Keratinocyte (primary cell): ENCODE results near the gene CKAP2L. TPM values are rescaled to one million over a fixed set of nuclear protein-coding genes. Genes with fewer than 3 reads are reported as not detected.

Experiments
- DNase-seq: peaks from one replicate; pipeline ENCODE4 v3.0.0-alpha.2; 2011; ENCODE audit warnings: low read depth, missing footprints, low spot score
- FAIRE-seq: peaks from 2 replicates; lab custom pipeline; 2011; peaks lifted over from hg19 to GRCh38; lab: Jason Lieb, UNC
- H2AFZ ChIP-seq: 2 replicates; pipeline ENCODE4 v1.6.0; 2012; ENCODE audit warnings: low read length, control low read depth, inconsistent platforms; ENCODE audit not compliant: control insufficient read depth
- H3K27ac ChIP-seq: 2 replicates; pipeline ENCODE4 v1.5.1; 2011; ENCODE audit warnings: low read length; ENCODE audit not compliant: control insufficient read depth, insufficient read depth
- H3K27me3 ChIP-seq: 3 replicates; pipeline ENCODE4 v1.6.0; 2011; ENCODE audit warnings: low read length; ENCODE audit not compliant: control insufficient read depth, insufficient read depth; ENCODE audit errors: extremely low read depth
- H3K36me3 ChIP-seq, 2 experiments: 2 replicates in 1 of 2; 3 replicates in 1 of 2; pipeline ENCODE4 v1.5.1; 2011; ENCODE audit warnings: low read length in 2 of 2, mild to moderate bottlenecking in 1 of 2; ENCODE audit not compliant: control insufficient read depth in 2 of 2, insufficient read depth in 2 of 2; ENCODE audit errors: extremely low read depth in 1 of 2
- H3K4me1 ChIP-seq: 3 replicates; pipeline ENCODE4 v1.5.1; 2011; ENCODE audit warnings: low read length; ENCODE audit not compliant: control insufficient read depth, insufficient read depth; ENCODE audit errors: extremely low read depth
- H3K4me2 ChIP-seq: 3 replicates; pipeline ENCODE4 v1.6.0; 2011; ENCODE audit warnings: low read depth, low read length; ENCODE audit not compliant: control insufficient read depth, insufficient read depth; ENCODE audit errors: extremely low read depth
- H3K4me3 ChIP-seq, 3 experiments: fragments of 200-600 bp in 1 of 3; sonication (generic) in 1 of 3; 2 replicates in 2 of 3; 3 replicates in 1 of 3; pipeline ENCODE4 v1.5.1; 2011 to 2016; ENCODE audit warnings: low read length in 3 of 3, mild to moderate bottlenecking in 3 of 3, control low read depth in 2 of 3, inconsistent platforms in 1 of 3, low read depth in 1 of 3, mixed read lengths in 1 of 3, mixed run types in 1 of 3, moderate library complexity in 1 of 3; ENCODE audit not compliant: control insufficient read depth in 2 of 3, insufficient read depth in 2 of 3; ENCODE audit errors: extremely low read depth in 1 of 3
- H3K79me2 ChIP-seq: 2 replicates; pipeline ENCODE4 v1.6.0; 2012; ENCODE audit warnings: low read length; ENCODE audit not compliant: control insufficient read depth, insufficient read depth
- H3K9ac ChIP-seq: 3 replicates; pipeline ENCODE4 v1.6.0; 2011; ENCODE audit warnings: low read length; ENCODE audit not compliant: control insufficient read depth, insufficient read depth; ENCODE audit errors: extremely low read depth
- H3K9me1 ChIP-seq: 3 replicates; pipeline ENCODE4 v1.6.0; 2011; ENCODE audit warnings: low read length; ENCODE audit not compliant: control insufficient read depth, insufficient read depth; ENCODE audit errors: extremely low read depth
- H3K9me3 ChIP-seq: 2 replicates; pipeline ENCODE4 v1.5.1; 2012; ENCODE audit warnings: low read depth, low read length; ENCODE audit not compliant: control insufficient read depth
- H4K20me1 ChIP-seq: 3 replicates; pipeline ENCODE4 v1.6.0; 2011; ENCODE audit warnings: low read length; ENCODE audit not compliant: control insufficient read depth, insufficient read depth; ENCODE audit errors: extremely low read depth
- CTCF ChIP-seq, 3 experiments: IDR thresholded peaks in 1 of 3; conservative IDR thresholded peaks in 1 of 3; optimal IDR thresholded peaks in 1 of 3; 2 replicates in 2 of 3; 3 replicates in 1 of 3; pipeline versions ENCODE3 to v1.5.1; 2011; ENCODE audit warnings: low read length in 3 of 3, mild to moderate bottlenecking in 3 of 3, moderate library complexity in 2 of 3, control low read depth in 1 of 3, inconsistent platforms in 1 of 3; ENCODE audit not compliant: insufficient read depth in 2 of 3; ENCODE audit errors: extremely low read depth in 1 of 3
- EZH2 ChIP-seq: IDR thresholded peaks from one replicate; pipeline ENCODE4 v1.6.1; 2012; ENCODE audit warnings: inconsistent platforms, mild to moderate bottlenecking, low read length, moderate library complexity
- dilution Hi-C: fragments of 300-500 bp; cut with MboI; formaldehyde crosslinking; loops from one replicate; pipeline ENCODE4 v1.7.0; 2020; ENCODE audit warnings: low sequenced_read_pairs; ENCODE audit not compliant: extremely low pct_ligation_motif_present
- polyA plus RNA-seq, 5 experiments: library from polyadenylated mRNA; depleted of rRNA in 3 of 5; stranded (reverse) in 3 of 5; stranded (forward) in 1 of 5; unstranded in 1 of 5; fragments of >200 nt; gene quantifications; 1 replicate in 1 of 5; 2 replicates in 3 of 5; 3 replicates in 1 of 5; pipeline versions ENCODE4 v1.2.1 to v1.2.3, GENCODE V29; 2011 to 2012; ENCODE audit warnings: missing spikeins in 2 of 5, low read depth in 1 of 5, low replicate concordance in 1 of 5

The CKAP2L gene
- polyA plus RNA-seq, 1 donor (not counting 4 experiments of a cell fraction or from before 2014, with no cell fraction given): 10.9 TPM

- Histone ChIP-seq H3K4me3 (peak overlapping the region; percentile 70 to 83 (median 79)), H3K27me3 (no peaks in the 10 kb centered on the region), H3K4me1 (peaks cover 51% of the 10 kb centered on the region), H3K27ac (peak overlapping the region; percentile 97), H3K4me2 (peak overlapping the region; percentile 94), H3K36me3 (peaks cover 36 to 53% of the 10 kb centered on the region in 2 experiments), H3K9me3 (no peaks in the 10 kb centered on the region), H3K9ac (peak overlapping the region; percentile 85), H4K20me1 (peaks cover 6% of the 10 kb centered on the region), H3K9me1 (peaks cover under 1% of the 10 kb centered on the region), H3K79me2 (peaks cover 46% of the 10 kb centered on the region), H2AFZ (no peak overlapping the region)
- FAIRE-seq (peak; percentile 71), DNase-seq (no peak)
- no peak for TF ChIP-seq EZH2
- dilution Hi-C loops: no loop called here
Measured at GRCh38 chr2:112782234-112782799, 17.9 kb upstream of the CKAP2L start.

GRCh38 chr2:112779598-112779997, 15.2 kb upstream of the CKAP2L start:
- Histone ChIP-seq H3K36me3 (peaks cover 48 to 72% of the 10 kb centered on the region in 2 experiments), H3K9ac (peak overlapping the region; percentile 0), H4K20me1 (peaks cover 8% of the 10 kb centered on the region), H3K4me1 (peaks cover 26% of the 10 kb centered on the region), H3K9me3 (no peaks in the 10 kb centered on the region), H3K27me3 (no peaks in the 10 kb centered on the region), H2AFZ (no peak overlapping the region), H3K79me2 (peaks cover 36% of the 10 kb centered on the region), H3K9me1 (peaks cover 2% of the 10 kb centered on the region), H3K4me3 (peak overlapping the region in 1 of 3 experiments; percentile 48), H3K27ac (no peak overlapping the region), H3K4me2 (peak overlapping the region; percentile 22)
- DNase-seq (no peak), FAIRE-seq (no peak)
- dilution Hi-C loops: no loop called here
- TF ChIP-seq CTCF (optimal IDR thresholded peaks at IDR 0.05 in 1 of 3, IDR thresholded peaks at IDR 0.05 in 1 of 3, conservative IDR thresholded peaks at IDR 0.05 in 1 of 3; ENCODE audit: extremely low read depth in 1 of 3, insufficient read depth in 2 of 3, low read length in 3 of 3): no peak

- Histone ChIP-seq H3K4me3 (no peak overlapping the region), H3K9me1 (peaks cover 2% of the 10 kb centered on the region), H3K27me3 (no peaks in the 10 kb centered on the region), H3K4me1 (peaks cover 25% of the 10 kb centered on the region), H2AFZ (no peak overlapping the region), H3K36me3 (peaks cover 39 to 54% of the 10 kb centered on the region in 2 experiments), H3K79me2 (peaks cover 13% of the 10 kb centered on the region), H3K9me3 (no peaks in the 10 kb centered on the region), H3K9ac (no peak overlapping the region), H4K20me1 (peaks cover 8% of the 10 kb centered on the region), H3K27ac (peak overlapping the region; percentile 27), H3K4me2 (no peak overlapping the region)
- no peak for TF ChIP-seq CTCF (optimal IDR thresholded peaks at IDR 0.05 in 1 of 3, IDR thresholded peaks at IDR 0.05 in 1 of 3, conservative IDR thresholded peaks at IDR 0.05 in 1 of 3; ENCODE audit: extremely low read depth in 1 of 3, insufficient read depth in 2 of 3, low read length in 3 of 3)
- TF ChIP-seq EZH2: no peak
- dilution Hi-C loops: no loop called here
- FAIRE-seq (no peak), DNase-seq (no peak)
Measured at GRCh38 chr2:112777036-112777435, 12.6 kb upstream of the CKAP2L start.
